Measurements from ENCODE around the gene MACROD2.

The MACROD2 gene

GRCh38 chr20:15627501-15627903 lies 1632.2 kb downstream of the MACROD2 start:
- H3K27ac ChIP-seq: no peak overlapping the region
- no peak for TF ChIP-seq ZFX (IDR thresholded peaks at IDR 0.05)
- TF ChIP-seq CTCF (conservative IDR thresholded peaks at IDR 0.05): no peak

GRCh38 chr20:15628851-15629353 lies 1633.6 kb downstream of the MACROD2 start:
- no peak overlapping the region for H3K27ac ChIP-seq
- TF ChIP-seq CTCF (conservative IDR thresholded peaks at IDR 0.05) (no peak), ZFX (IDR thresholded peaks at IDR 0.05) (no peak)

DNA sequence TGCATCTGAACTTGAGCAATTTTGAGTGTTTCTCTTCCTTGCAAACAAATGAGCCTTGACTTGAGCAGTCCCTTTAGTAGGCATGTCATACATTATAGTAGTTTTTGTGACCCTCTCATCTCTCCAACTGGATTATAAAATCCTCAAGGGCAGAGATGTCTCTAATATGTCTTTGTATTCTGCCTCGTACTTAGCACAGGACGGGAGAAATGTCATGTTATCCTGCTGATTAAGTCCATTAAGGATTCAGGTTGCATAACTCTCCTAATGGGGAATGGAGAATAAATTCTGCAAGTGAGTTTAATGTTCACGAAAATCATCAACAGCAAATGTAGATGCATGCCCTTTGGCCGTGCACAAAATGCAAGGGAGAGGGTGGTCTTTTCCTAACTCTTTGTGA lies 1635.0 kb downstream of the MACROD2 start:
- TF ChIP-seq ZFX (IDR thresholded peaks at IDR 0.05) (no peak), CTCF (conservative IDR thresholded peaks at IDR 0.05) (no peak)
- no peak overlapping the region for H3K27ac ChIP-seq

- H3K27ac ChIP-seq: no peak overlapping the region
- no peak for TF ChIP-seq ZFX (IDR thresholded peaks at IDR 0.05)
These were observed 1637.4 kb downstream of the MACROD2 start for GRCh38 chr20:15632680-15633079.

- TF ChIP-seq ZFX (IDR thresholded peaks at IDR 0.05): no peak
- no peak overlapping the region for H3K27ac ChIP-seq
These were observed 1638.8 kb downstream of the MACROD2 start for GRCh38 chr20:15634102-15634501.

DNA sequence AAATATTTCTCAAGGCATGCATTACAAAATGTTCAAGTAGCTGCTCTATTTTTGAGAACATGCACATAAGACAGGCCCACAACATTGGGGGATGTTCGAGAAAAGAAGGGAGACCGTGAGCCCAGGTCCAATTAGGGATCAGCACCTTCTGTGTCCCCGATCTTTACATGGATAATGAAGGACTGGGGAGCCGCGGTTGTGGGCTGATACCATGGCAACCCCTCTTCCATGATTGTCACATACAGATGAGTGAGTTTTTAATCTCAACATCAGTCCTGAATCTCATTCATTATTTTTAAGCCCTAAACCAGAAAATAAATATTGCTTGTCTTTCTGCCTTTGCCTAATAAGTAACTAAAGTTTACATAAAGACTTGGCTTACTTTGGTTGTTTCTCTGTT lies 1642.2 kb downstream of the MACROD2 start:
- no peak overlapping the region for H3K27ac ChIP-seq

GRCh38 chr20:15637950-15638754 lies 1642.8 kb downstream of the MACROD2 start:
- H3K27ac ChIP-seq: no peak overlapping the region
- TF ChIP-seq ZFX (IDR thresholded peaks at IDR 0.05) (no peak), CTCF (conservative IDR thresholded peaks at IDR 0.05) (no peak)

More for the DNA sequence above, 1642.2 kb downstream of the MACROD2 start:
- TF ChIP-seq ZFX (IDR thresholded peaks at IDR 0.05) (no peak), CTCF (conservative IDR thresholded peaks at IDR 0.05) (no peak)

- no peak overlapping the region for H3K27ac ChIP-seq
- TF ChIP-seq ZFX (IDR thresholded peaks at IDR 0.05) (no peak), CTCF (conservative IDR thresholded peaks at IDR 0.05) (no peak)
These were observed 1643.5 kb downstream of the MACROD2 start for GRCh38 chr20:15638816-15639215.
